Karpas-422 (cell line): ENCODE data around the gene LPO. TPM values are rescaled to one million over a fixed set of nuclear protein-coding genes. Genes with fewer than 3 reads are reported as not detected.

Source experiments
- DNase-seq: peaks from one replicate; pipeline ENCODE4 v3.0.0-alpha.2; 2015
- H2AFZ ChIP-seq: fragments of 200-600 bp; sonication (generic); 2 replicates; pipeline ENCODE4 v1.6.1; 2014; ENCODE audit warnings: antibody characterized with exemption, low read length, mixed read lengths
- H3K27ac ChIP-seq: fragments of 200-600 bp; sonication (generic); 2 replicates; pipeline ENCODE4 v1.5.1; 2014; ENCODE audit warnings: mild to moderate bottlenecking, low read length, moderate library complexity
- H3K27me3 ChIP-seq: fragments of 200-600 bp; sonication (generic); 2 replicates; pipeline ENCODE4 v1.6.1; 2014; ENCODE audit warnings: low read length, mixed read lengths
- H3K36me3 ChIP-seq: fragments of 200-600 bp; sonication (generic); 2 replicates; pipeline ENCODE4 v1.6.1; 2014; ENCODE audit warnings: low read length, mixed read lengths; ENCODE audit not compliant: insufficient read depth
- H3K4me1 ChIP-seq: fragments of 200-600 bp; sonication (generic); 2 replicates; pipeline ENCODE4 v1.6.1; 2014; ENCODE audit warnings: mild to moderate bottlenecking, low read length, mixed read lengths
- H3K4me2 ChIP-seq: fragments of 200-600 bp; sonication (generic); 2 replicates; pipeline ENCODE4 v1.6.1; 2014; ENCODE audit warnings: low read length, low read depth, mild to moderate bottlenecking; ENCODE audit not compliant: poor library complexity, severe bottlenecking
- H3K4me3 ChIP-seq: fragments of 200-600 bp; sonication (generic); 2 replicates; pipeline ENCODE4 v1.5.1; 2014; ENCODE audit warnings: mild to moderate bottlenecking, antibody characterized with exemption, low read length, mixed read lengths
- H3K79me2 ChIP-seq: fragments of 200-600 bp; sonication (generic); 2 replicates; pipeline ENCODE4 v1.6.1; 2014; ENCODE audit warnings: mild to moderate bottlenecking, low read length, mixed read lengths
- H3K9ac ChIP-seq: fragments of 200-600 bp; sonication (generic); 2 replicates; pipeline ENCODE4 v1.6.0; 2014; ENCODE audit warnings: low read length
- H3K9me2 ChIP-seq: fragments of 200-600 bp; sonication (generic), shearing (Covaris generic); replicated peaks from 2 replicates; pipeline ENCODE4 v1.6.0; 2014; ENCODE audit warnings: mild to moderate bottlenecking, low read length, moderate library complexity; ENCODE audit not compliant: insufficient read depth
- H3K9me3 ChIP-seq: fragments of 300-700, 200-600 bp; sonication (generic); 2 replicates; pipeline ENCODE4 v1.6.1; 2014; ENCODE audit warnings: low read length, mixed read lengths
- H4K20me1 ChIP-seq: fragments of 200-600 bp; sonication (generic); 2 replicates; pipeline ENCODE4 v1.6.1; 2014; ENCODE audit warnings: mild to moderate bottlenecking, antibody characterized with exemption, low read length, low read depth; ENCODE audit not compliant: insufficient read depth
- total RNA-seq: library from RNA; depleted of rRNA; stranded (reverse); fragments of >200 nt; shearing (Covaris generic); gene quantifications from 2 replicates; pipeline ENCODE4 v1.2.3, GENCODE V29; 2014; ENCODE audit warnings: low replicate concordance

Gene LPO
- total RNA-seq, 1 experiment from 2014 or later, result not detected

DNA sequence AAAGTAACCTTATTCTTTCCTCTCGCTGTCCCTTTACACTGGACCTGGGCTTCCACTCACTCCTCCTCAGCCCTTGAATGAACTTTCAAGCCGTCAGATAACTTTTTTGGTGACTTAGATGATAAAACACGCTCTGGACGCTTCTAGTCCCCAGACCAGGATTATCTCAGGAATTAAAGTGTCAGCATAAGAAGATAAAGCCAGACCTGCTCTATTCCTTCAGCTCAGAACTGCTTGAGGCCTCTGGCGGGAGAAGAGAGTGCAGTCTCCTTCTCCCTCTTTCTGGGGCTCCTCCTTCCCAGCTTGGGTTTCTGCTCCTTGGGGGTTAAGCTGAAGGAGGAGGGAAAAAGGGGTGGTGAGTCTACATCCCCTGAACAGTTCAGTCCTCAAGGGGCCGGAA, 6.6 kb downstream of the LPO start:
- Histone ChIP-seq H3K4me1 (peaks cover 3% of the 10 kb centered on the region), H3K27ac (no peak overlapping the region), H3K9ac (no peak overlapping the region), H3K9me2 (no peaks in the 10 kb centered on the region), H2AFZ (no peak overlapping the region), H3K9me3 (no peaks in the 10 kb centered on the region), H3K4me3 (no peak overlapping the region), H3K36me3 (no peaks in the 10 kb centered on the region), H3K27me3 (no peaks in the 10 kb centered on the region), H3K79me2 (no peaks in the 10 kb centered on the region), H4K20me1 (no peaks in the 10 kb centered on the region), H3K4me2 (no peak overlapping the region)
- no peak for DNase-seq

DNA sequence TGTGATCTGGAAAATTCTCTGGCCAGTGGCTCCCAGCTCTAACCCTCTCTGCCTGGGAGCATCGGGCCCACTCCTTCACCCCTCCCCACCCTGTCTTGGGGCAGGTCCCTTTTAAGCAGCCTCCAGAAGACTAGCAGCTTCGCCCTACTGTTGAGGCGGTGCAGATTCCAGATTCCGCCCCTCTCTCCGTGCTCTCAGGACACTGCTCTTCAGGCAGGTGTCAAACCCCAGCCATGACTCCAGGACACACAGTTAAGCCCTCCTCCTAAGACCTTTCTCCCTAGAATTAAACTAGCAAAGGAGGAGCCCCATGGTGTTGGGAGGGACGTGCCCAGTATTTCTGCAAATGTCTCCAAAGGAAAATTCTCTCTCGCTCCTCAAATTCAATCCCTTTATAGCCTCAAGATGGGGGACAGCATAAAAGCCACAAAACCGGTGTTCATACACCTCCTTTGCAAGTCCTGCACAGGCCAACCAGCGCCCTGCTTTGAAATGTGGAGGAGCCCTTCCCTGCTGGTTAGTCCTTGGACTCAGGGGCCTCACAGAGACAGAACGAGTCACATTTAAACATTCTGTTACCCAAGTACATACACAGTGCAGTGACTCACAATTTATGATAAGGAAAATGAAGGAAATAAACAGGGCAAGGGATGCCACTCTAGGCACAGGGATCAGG, 7.2 kb downstream of the LPO start:
- H3K27ac ChIP-seq, result no peak overlapping the region
- no peaks in the 10 kb centered on the region for H3K36me3 ChIP-seq
- no peak for DNase-seq
- H2AFZ ChIP-seq, result no peak overlapping the region
- H3K27me3 ChIP-seq, result no peaks in the 10 kb centered on the region
- no peaks in the 10 kb centered on the region for H3K79me2 ChIP-seq
- no peak overlapping the region for H3K4me3 ChIP-seq
- no peaks in the 10 kb centered on the region for H4K20me1 ChIP-seq
- H3K9me3 ChIP-seq, result no peaks in the 10 kb centered on the region
- no peak overlapping the region for H3K9ac ChIP-seq
- H3K9me2 ChIP-seq, result no peaks in the 10 kb centered on the region
- no peak overlapping the region for H3K4me2 ChIP-seq
- peaks cover 4% of the 10 kb centered on the region for H3K4me1 ChIP-seq

DNA sequence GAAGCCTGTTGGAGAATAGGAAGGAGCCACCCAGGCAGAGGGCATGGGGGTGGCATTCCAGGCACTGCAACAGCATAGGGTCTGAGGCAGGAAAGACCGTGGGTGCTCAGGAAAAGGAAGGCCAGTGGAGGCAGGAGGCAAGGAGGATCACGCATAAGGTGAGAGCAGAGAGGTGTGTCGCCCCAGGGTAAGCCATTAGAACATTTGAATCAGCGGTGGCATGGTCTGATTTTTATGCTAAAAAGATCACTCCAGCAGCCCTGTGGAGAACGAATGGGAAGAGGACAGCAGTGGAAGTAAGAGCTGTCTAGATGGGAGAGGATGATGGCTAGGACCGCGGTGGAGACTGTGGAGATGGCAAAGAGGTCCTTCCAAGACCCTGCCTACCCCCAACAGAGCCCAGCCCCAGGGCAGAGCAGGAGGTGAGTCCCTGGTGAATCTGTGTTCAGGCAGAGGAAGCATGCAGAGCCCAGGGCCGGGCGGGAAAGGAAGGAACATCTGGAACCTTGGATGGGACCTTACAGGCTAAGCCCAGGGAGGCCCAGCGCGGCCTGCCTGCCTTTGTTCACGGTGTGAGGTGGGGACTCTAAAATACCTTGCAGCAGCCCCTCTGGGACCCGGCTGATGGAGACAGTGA, 7.8 kb downstream of the LPO start:
- Histone ChIP-seq H4K20me1 (no peaks in the 10 kb centered on the region), H3K36me3 (no peaks in the 10 kb centered on the region), H3K27ac (no peak overlapping the region), H3K9ac (no peak overlapping the region), H2AFZ (no peak overlapping the region), H3K4me2 (no peak overlapping the region), H3K4me1 (peaks cover 4% of the 10 kb centered on the region), H3K9me2 (no peaks in the 10 kb centered on the region), H3K27me3 (no peaks in the 10 kb centered on the region), H3K79me2 (no peaks in the 10 kb centered on the region), H3K9me3 (no peaks in the 10 kb centered on the region), H3K4me3 (no peak overlapping the region)
- no peak for DNase-seq

DNA sequence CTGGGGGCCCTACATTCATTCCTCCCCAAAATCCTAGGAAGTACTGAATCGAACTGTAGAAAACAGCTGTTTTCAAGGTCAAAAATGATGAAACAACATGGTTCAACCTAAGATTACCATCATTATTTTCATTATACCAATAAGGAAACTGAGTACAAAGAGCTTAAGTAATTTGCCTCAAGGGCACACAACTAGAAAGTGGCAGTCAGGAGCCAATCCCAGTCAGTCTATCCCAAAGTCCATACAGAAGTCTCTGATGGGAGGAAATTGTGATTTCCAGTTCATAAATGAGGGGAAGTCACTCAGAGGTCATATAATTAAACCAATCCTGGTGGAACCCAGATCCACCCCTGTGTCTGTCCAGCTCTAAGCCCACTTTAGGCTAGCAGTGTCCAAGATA, 8.4 kb downstream of the LPO start:
- peaks cover 4% of the 10 kb centered on the region for H3K4me1 ChIP-seq
- no peaks in the 10 kb centered on the region for H3K9me3 ChIP-seq
- H2AFZ ChIP-seq, result no peak overlapping the region
- H3K27me3 ChIP-seq, result no peaks in the 10 kb centered on the region
- H3K27ac ChIP-seq, result no peak overlapping the region
- H3K4me3 ChIP-seq, result no peak overlapping the region
- DNase-seq, result no peak
- H4K20me1 ChIP-seq, result no peaks in the 10 kb centered on the region
- H3K9ac ChIP-seq, result no peak overlapping the region
- no peak overlapping the region for H3K4me2 ChIP-seq
- H3K36me3 ChIP-seq, result no peaks in the 10 kb centered on the region
- no peaks in the 10 kb centered on the region for H3K9me2 ChIP-seq
- no peaks in the 10 kb centered on the region for H3K79me2 ChIP-seq

DNA sequence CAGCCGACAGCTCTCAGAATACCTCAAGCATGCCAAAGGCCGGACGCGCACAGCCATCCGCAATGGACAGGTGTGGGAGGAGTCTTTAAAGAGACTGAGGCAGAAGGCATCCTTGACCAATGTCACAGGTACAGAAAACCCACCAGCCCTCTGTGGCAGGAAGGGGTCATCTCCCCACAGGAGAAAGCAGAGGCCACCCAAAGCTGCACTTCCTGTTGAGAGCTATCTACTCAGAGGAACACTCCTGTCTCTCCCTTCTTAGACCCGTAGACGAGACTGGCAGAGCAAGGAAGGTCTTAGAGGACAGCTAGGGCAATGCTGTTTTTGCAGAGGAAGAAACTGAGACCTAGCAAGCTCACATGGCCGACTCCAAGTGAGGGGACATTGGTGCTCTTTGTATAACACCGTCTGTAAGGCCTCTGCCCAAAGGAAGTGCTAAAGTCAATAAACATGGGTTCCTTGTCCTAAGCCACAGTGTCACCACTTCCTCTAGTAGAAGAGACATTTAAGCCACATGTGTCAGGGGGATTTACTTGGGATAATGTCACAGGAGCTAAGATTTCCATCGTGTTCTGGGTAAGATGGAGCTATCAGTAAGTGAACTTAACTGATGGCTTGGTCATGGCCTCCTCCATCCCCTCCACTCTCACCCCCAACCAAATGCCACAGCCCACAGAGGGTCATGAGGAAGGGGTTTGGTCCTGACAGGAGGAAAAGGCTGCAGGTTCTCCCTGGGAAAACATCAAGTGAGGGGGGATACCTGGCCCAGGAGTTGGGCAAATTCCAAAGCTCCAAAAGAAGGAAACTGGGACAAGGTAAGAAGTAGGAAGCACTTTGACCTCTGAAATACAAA, 9.4 kb downstream of the LPO start:
- H3K9me2 ChIP-seq, result no peaks in the 10 kb centered on the region
- no peak overlapping the region for H3K4me2 ChIP-seq
- DNase-seq, result peak; percentile 44
- H2AFZ ChIP-seq, result peak overlapping the region; percentile 60; the same call in 1 of the 2 replicates
- H3K9ac ChIP-seq, result no peak overlapping the region
- peaks cover 4% of the 10 kb centered on the region for H3K4me1 ChIP-seq
- no peaks in the 10 kb centered on the region for H3K27me3 ChIP-seq
- H3K27ac ChIP-seq, result no peak overlapping the region
- no peak overlapping the region for H3K4me3 ChIP-seq
- no peaks in the 10 kb centered on the region for H4K20me1 ChIP-seq
- no peaks in the 10 kb centered on the region for H3K79me2 ChIP-seq
- H3K9me3 ChIP-seq, result no peaks in the 10 kb centered on the region
- no peaks in the 10 kb centered on the region for H3K36me3 ChIP-seq

DNA sequence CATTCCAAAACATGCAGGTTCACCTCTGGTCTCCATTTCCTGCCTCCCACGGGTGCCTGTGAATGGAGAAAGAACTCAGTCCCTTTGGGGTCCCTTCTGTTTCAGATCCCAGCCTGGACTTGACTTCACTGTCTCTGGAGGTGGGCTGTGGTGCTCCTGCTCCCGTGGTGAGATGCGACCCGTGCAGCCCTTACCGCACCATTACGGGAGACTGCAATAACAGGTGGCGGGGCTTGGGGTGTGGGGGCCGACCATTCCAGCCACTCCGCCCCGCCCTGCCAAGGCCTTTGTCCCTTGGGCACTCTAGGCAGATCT, 10.5 kb downstream of the LPO start:
- Histone ChIP-seq H2AFZ (no peak overlapping the region), H4K20me1 (no peaks in the 10 kb centered on the region), H3K79me2 (no peaks in the 10 kb centered on the region), H3K4me1 (peaks cover 4% of the 10 kb centered on the region), H3K27me3 (no peaks in the 10 kb centered on the region), H3K4me3 (no peak overlapping the region), H3K36me3 (no peaks in the 10 kb centered on the region), H3K9me3 (no peaks in the 10 kb centered on the region), H3K9ac (no peak overlapping the region), H3K4me2 (no peak overlapping the region), H3K9me2 (no peaks in the 10 kb centered on the region), H3K27ac (no peak overlapping the region)
- no peak for DNase-seq

DNA sequence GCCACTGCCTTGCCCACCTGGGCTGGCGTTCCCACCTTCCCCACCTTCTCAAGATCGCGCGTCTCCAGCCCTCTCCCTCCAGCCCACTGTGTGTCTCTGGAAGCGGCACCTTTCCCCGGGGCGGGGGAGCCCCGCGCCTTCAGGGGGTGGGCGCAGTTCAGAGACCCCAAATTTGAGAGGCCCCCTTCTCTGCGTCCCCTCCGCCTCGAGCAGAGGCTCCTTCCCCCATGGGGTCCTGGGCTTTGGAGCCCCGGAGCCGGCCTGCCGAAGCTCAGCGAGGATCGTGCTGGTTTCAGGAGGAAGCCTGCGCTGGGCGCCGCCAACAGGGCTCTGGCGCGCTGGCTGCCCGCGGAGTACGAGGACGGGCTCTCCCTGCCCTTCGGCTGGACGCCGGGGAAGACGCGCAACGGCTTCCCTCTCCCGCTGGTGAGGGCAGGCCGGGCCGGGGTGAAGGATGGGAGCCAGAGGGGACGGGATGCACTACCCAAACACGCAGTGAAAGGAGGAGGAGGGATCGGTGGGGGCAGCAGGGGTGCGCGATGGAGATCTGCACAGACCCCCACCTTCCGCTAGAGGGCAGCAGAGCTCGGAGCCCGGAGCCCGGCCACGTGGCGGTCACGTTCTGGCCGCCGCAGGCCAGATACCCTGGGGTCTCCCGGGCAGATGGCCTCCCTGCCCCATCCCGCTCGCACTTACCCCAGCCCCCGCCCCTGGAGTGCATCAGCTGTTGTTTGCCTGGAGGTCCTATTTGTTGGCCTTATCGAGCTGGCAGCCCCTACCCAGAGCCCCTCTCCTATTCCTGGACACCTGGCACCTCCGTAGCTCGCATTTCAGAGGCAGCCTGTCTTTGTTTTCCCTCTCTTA, 11.1 kb downstream of the LPO start:
- no peaks in the 10 kb centered on the region for H4K20me1 ChIP-seq
- H3K4me2 ChIP-seq, result no peak overlapping the region

More for the DNA sequence above, 11.1 kb downstream of the LPO start:
- no peak overlapping the region for H3K27ac ChIP-seq
- no peaks in the 10 kb centered on the region for H3K9me3 ChIP-seq
- peak overlapping the region; percentile 41 for H3K9ac ChIP-seq
- peak overlapping the region; percentile 66 for H2AFZ ChIP-seq
- H3K27me3 ChIP-seq, result no peaks in the 10 kb centered on the region
- peaks cover 4% of the 10 kb centered on the region for H3K4me1 ChIP-seq
- H3K4me3 ChIP-seq, result no peak overlapping the region
- no peaks in the 10 kb centered on the region for H3K36me3 ChIP-seq
- H3K79me2 ChIP-seq, result no peaks in the 10 kb centered on the region
- H3K9me2 ChIP-seq, result no peaks in the 10 kb centered on the region
- DNase-seq, result peak; percentile 88
